Neural cell (in vitro differentiated cells): Measurements from ENCODE around the gene PHACTR2.

Source experiments
- CTCF ChIP-seq: fragments of 450-650 bp; IDR thresholded peaks from 2 replicates; pipeline ENCODE4 v1.5.1; 2014; ENCODE audit warnings: antibody characterized with exemption, mild to moderate bottlenecking, moderate library complexity; ENCODE audit not compliant: poor library complexity, severe bottlenecking
- EP300 ChIP-seq: fragments of 450-650 bp; conservative IDR thresholded peaks from 2 replicates; pipeline ENCODE4 v1.6.1; 2014; ENCODE audit warnings: antibody characterized with exemption, mild to moderate bottlenecking, moderate library complexity; ENCODE audit not compliant: poor library complexity, severe bottlenecking
- EZH2 ChIP-seq: fragments of 200-600, 300-800 bp; shearing (Covaris generic), sonication (generic); IDR thresholded peaks from 2 replicates; pipeline ENCODE4 v1.6.1; 2014; ENCODE audit warnings: antibody characterized with exemption, low read length, borderline replicate concordance, mild to moderate bottlenecking; ENCODE audit not compliant: insufficient read depth, poor library complexity, severe bottlenecking
- MXI1 ChIP-seq: fragments of 450-650 bp; conservative IDR thresholded peaks from 2 replicates; pipeline ENCODE4 v1.6.1; 2014; ENCODE audit warnings: antibody characterized with exemption, mild to moderate bottlenecking; ENCODE audit not compliant: poor library complexity, severe bottlenecking
- POLR2AphosphoS5 ChIP-seq: IDR thresholded peaks from 2 replicates; pipeline ENCODE4 v1.6.1; 2012
- RAD21 ChIP-seq: fragments of 450-650 bp; conservative IDR thresholded peaks from 2 replicates; pipeline ENCODE4 v1.6.1; 2014; ENCODE audit warnings: antibody characterized with exemption, mild to moderate bottlenecking, moderate library complexity
- SMC3 ChIP-seq: fragments of 450-650 bp; conservative IDR thresholded peaks from 2 replicates; pipeline ENCODE4 v1.6.1; 2014; ENCODE audit warnings: antibody characterized with exemption, mild to moderate bottlenecking, moderate library complexity; ENCODE audit not compliant: poor library complexity
- TAF1 ChIP-seq: IDR thresholded peaks from 2 replicates; pipeline ENCODE4 v1.6.1; 2012; ENCODE audit warnings: low read depth

GRCh38 chr6:143758551-143758950, 80.8 kb downstream of the PHACTR2 start:
- TF ChIP-seq RAD21 = no peak
- TF ChIP-seq CTCF = no peak
- TF ChIP-seq TAF1 = no peak
- no peak for TF ChIP-seq EZH2
- no peak for TF ChIP-seq EP300
- no peak for TF ChIP-seq MXI1
- no peak for TF ChIP-seq SMC3
- no peak for TF ChIP-seq POLR2AphosphoS5
